GM12878 (cell line): Measurements from ENCODE around the gene CXCL14. TPM values are rescaled to one million over a fixed set of nuclear protein-coding genes. Genes with fewer than 3 reads are reported as not detected.

Experiments
- ATAC-seq: fragments of 200-7000 bp; cut with Tn5 transposase; 3 replicates; pipeline ENCODE4 v1.9.1; 2020; ENCODE audit warnings: mild to moderate bottlenecking, moderate library complexity
- BruUV-seq: library from RNA; stranded (reverse); fragments of 400-500 nt; replicated peaks from 2 replicates; lab custom pipeline; 2021; lab: Mats Ljungman, UMichigan
- CTCF ChIA-PET: fragments of 300-600 bp; sonication (Branson Sonifier 250); formaldehyde crosslinking; extraction: SDS; loops from one replicate; lab custom pipeline; 2021; ENCODE audit warnings: inconsistent platforms; lab: Yijun Ruan, JAX
- POLR2A ChIA-PET: fragments of 350-600 bp; formaldehyde crosslinking; extraction: SDS; loops from one replicate; lab custom pipeline; 2021; ENCODE audit warnings: inconsistent platforms; lab: Charles Lee
- RAD21 ChIA-PET: fragments of 300-600 bp; sonication (Branson Sonifier 250); formaldehyde crosslinking; loops from one replicate; lab custom pipeline; 2023; ENCODE audit warnings: antibody characterized with exemption; ENCODE audit not compliant: unreplicated experiment; lab: Charles Lee
- SMC1A ChIA-PET: fragments of 300-600 bp; sonication (Branson Sonifier 250); formaldehyde crosslinking; loops from one replicate; lab custom pipeline; 2023; ENCODE audit not compliant: unreplicated experiment, uncharacterized antibody; lab: Charles Lee
- DNase-seq: peaks from one replicate; pipeline ENCODE4 v3.0.0-alpha.2; 2011; ENCODE audit warnings: low read depth, low spot score
- FAIRE-seq: peaks from 3 replicates; lab custom pipeline; 2011; peaks lifted over from hg19 to GRCh38; lab: Jason Lieb, UNC
- H2AFZ ChIP-seq: 2 replicates; pipeline ENCODE4 v1.6.0; 2011; ENCODE audit warnings: low read depth, low read length, control low read depth; ENCODE audit not compliant: control insufficient read depth
- H3K27ac ChIP-seq: 2 replicates; pipeline ENCODE4 v1.5.1; 2011; ENCODE audit warnings: control low read depth; ENCODE audit not compliant: control insufficient read depth, insufficient read depth
- H3K27me3 ChIP-seq, 2 experiments: replicated peaks in 1 of 2; 2 replicates each; pipeline versions ENCODE4 v1.6.0 to v1.6.1; 2011; ENCODE audit warnings: low read length in 1 of 2; ENCODE audit not compliant: control insufficient read depth in 2 of 2, insufficient read depth in 2 of 2
- H3K36me3 ChIP-seq, 2 experiments: 2 replicates each; pipeline ENCODE4 v1.5.1; 2011; ENCODE audit warnings: low read length in 1 of 2; ENCODE audit not compliant: control insufficient read depth in 2 of 2, insufficient read depth in 2 of 2
- H3K4me1 ChIP-seq: 2 replicates; pipeline ENCODE4 v1.6.1; 2011; ENCODE audit warnings: mild to moderate bottlenecking, low read length, moderate library complexity, mixed read lengths; ENCODE audit not compliant: control insufficient read depth, insufficient read depth
- H3K4me2 ChIP-seq: 2 replicates; pipeline ENCODE4 v1.6.0; 2011; ENCODE audit warnings: control low read depth; ENCODE audit not compliant: control insufficient read depth, insufficient read depth
- H3K4me3 ChIP-seq: fragments of 200-600 bp; sonication (generic); 2 replicates; pipeline ENCODE4 v1.5.1; 2016
- H3K79me2 ChIP-seq: 2 replicates; pipeline ENCODE4 v1.6.0; 2011; ENCODE audit warnings: low read length; ENCODE audit not compliant: control insufficient read depth, insufficient read depth
- H3K9ac ChIP-seq: 2 replicates; pipeline ENCODE4 v1.8.0; 2011; ENCODE audit warnings: low read length, control low read depth, mixed read lengths; ENCODE audit not compliant: control insufficient read depth, insufficient read depth
- H3K9me3 ChIP-seq: replicated peaks from 3 replicates; pipeline ENCODE4 v1.5.1; 2011; ENCODE audit warnings: mild to moderate bottlenecking, low read length; ENCODE audit not compliant: control insufficient read depth, insufficient read depth
- H4K20me1 ChIP-seq: 2 replicates; pipeline ENCODE4 v1.6.0; 2011; ENCODE audit not compliant: control insufficient read depth, insufficient read depth
- BCL3 ChIP-seq: IDR thresholded peaks from 2 replicates; pipeline ENCODE4 v1.6.1; 2011; ENCODE audit warnings: borderline replicate concordance, low read depth, mild to moderate bottlenecking, moderate library complexity, low read length; ENCODE audit not compliant: insufficient read depth, poor library complexity, severe bottlenecking
- ETV6 ChIP-seq, 2 experiments: fragments of 450-650 bp in 1 of 2; IDR thresholded peaks in 1 of 2; conservative IDR thresholded peaks in 1 of 2; 2 replicates each; pipeline ENCODE4 v1.6.1; 2014; ENCODE audit warnings: antibody characterized with exemption in 1 of 2, borderline replicate concordance in 1 of 2, low read depth in 1 of 2, mild to moderate bottlenecking in 1 of 2, moderate library complexity in 1 of 2
- IKZF2 ChIP-seq, 2 experiments: fragments of 450-650 bp; IDR thresholded peaks; 2 replicates each; pipeline ENCODE4 v1.6.1; 2017; ENCODE audit warnings: mild to moderate bottlenecking in 2 of 2, moderate library complexity in 2 of 2
- NFIC ChIP-seq: IDR thresholded peaks from 2 replicates; pipeline ENCODE4 v1.6.1; 2012; ENCODE audit warnings: low read depth, mild to moderate bottlenecking, inconsistent platforms, low read length, moderate library complexity
- POLR2A ChIP-seq: IDR thresholded peaks from 2 replicates; pipeline ENCODE4 v1.6.1; 2011; ENCODE audit warnings: low read depth, mild to moderate bottlenecking, low read length
- SUPT20H ChIP-seq: IDR thresholded peaks from 2 replicates; pipeline ENCODE4 v1.6.1; 2011; ENCODE audit warnings: low read depth, mild to moderate bottlenecking, low read length, moderate library complexity, borderline replicate concordance; ENCODE audit not compliant: control insufficient read depth
- ZBTB40 ChIP-seq: fragments of 450-650 bp; IDR thresholded peaks from 2 replicates; pipeline ENCODE4 v1.6.1; 2016; ENCODE audit warnings: mild to moderate bottlenecking, moderate library complexity, borderline replicate concordance
- ZNF217 ChIP-seq: fragments of 450-650 bp; IDR thresholded peaks from 2 replicates; pipeline ENCODE4 v1.6.1; 2017; ENCODE audit warnings: antibody characterized with exemption, mild to moderate bottlenecking
- WGBS: methylation state at CpG from one replicate; pipeline ENCODE4 v1.1.6; 2016; ENCODE audit warnings: low lambda C conversion rate; ENCODE audit not compliant: insufficient replicate concordance, insufficient coverage; ENCODE audit errors: missing lambda C conversion rate; 5-methylcytosine and 5-hydroxymethylcytosine counted together
- in situ Hi-C: fragments of 300-500 bp; cut with MboI; formaldehyde crosslinking; loops from 9 replicates; pipeline ENCODE4 v1.14.3; 2018; ENCODE audit warnings: mixed read lengths
- intact Hi-C: fragments of 100-400 bp; cut with micrococcal nuclease; formaldehyde crosslinking; loops from one replicate; pipeline ENCODE4 v1.14.2; 2022; ENCODE audit not compliant: unreplicated experiment
- polyA plus RNA-seq, 11 experiments: library from polyadenylated mRNA; depleted of rRNA in 4 of 11; unstranded in 6 of 11; stranded (reverse) in 5 of 11; fragments of >200 nt; fragmentation: Nextera tagmentation in 4 of 11; fragmentation: Illumina TruSeq in 1 of 11; extraction: Ambion mirVana in 4 of 11; extraction: Trizol in 1 of 11; gene quantifications; 1 replicate in 1 of 11; 2 replicates in 10 of 11; pipeline versions ENCODE4 v1.2.1 to v1.2.3, GENCODE V29; 2011 to 2016; ENCODE audit warnings: inconsistent platforms in 2 of 11, missing spikeins in 2 of 11, low read depth in 1 of 11
- total RNA-seq, 4 experiments: library from RNA; depleted of rRNA in 3 of 4; stranded (reverse); fragments of >200 nt in 3 of 4; fragmentation: Illumina TruSeq in 1 of 4; extraction: Trizol in 1 of 4; gene quantifications; 2 replicates each; pipeline versions ENCODE4 v1.2.1 to v1.2.3, GENCODE V29; 2013 to 2021

The CXCL14 gene
- total and polyA plus RNA-seq, 10 of the 15 experiments (the other 5 are each of a cell fraction or from before 2014, with no cell fraction given) = 0.05 TPM; not detected in 9

- ATAC-seq = no peak
Observed at GRCh38 chr5:135568923-135569360, 9.8 kb downstream of the CXCL14 start.

More at GRCh38 chr5:135568923-135569360, 9.8 kb downstream of the CXCL14 start:
- H3K9me3 ChIP-seq = no peaks in the 10 kb centered on the region
- peaks cover 0 to 3% of the 10 kb centered on the region in 2 experiments; a peak in 2 of 4 replicates for H3K27me3 ChIP-seq
- WGBS = 35% methylated on average over 5 of the region's 5 CpGs
- H3K36me3 ChIP-seq = no peaks in the 10 kb centered on the region
- H3K27ac ChIP-seq = no peak overlapping the region
- ChIA-PET POLR2A (no interaction called here), CTCF (interaction anchor here (1.0 to 6.6 kb wide), 4 partner anchors 8 to 112 kb away, joined by 3 to 68 read pairs (median 12); no protein-coding TSS in a partner anchor), RAD21 (no interaction called here), SMC1A (no interaction called here)
- FAIRE-seq (no peak), DNase-seq (no peak)
- H3K79me2 ChIP-seq = no peaks in the 10 kb centered on the region
- in situ Hi-C loops (no loop called here), intact Hi-C loops (no loop called here)
- H3K4me2 ChIP-seq = no peak overlapping the region
- no TSS peak for BruUV-seq
- TF ChIP-seq ZNF217 (no peak), ZBTB40 (no peak), SUPT20H (no peak), IKZF2 (IDR thresholded peaks at IDR 0.05) (no peak), BCL3 (no peak), POLR2A (no peak), ETV6 (conservative IDR thresholded peaks at IDR 0.05 in 1 of 2, IDR thresholded peaks at IDR 0.05 in 1 of 2; ENCODE audit: borderline replicate concordance in 1 of 2, low read depth in 1 of 2) (no peak), NFIC (no peak)
- no peak overlapping the region for H3K4me3 ChIP-seq
- no peaks in the 10 kb centered on the region for H4K20me1 ChIP-seq
- H2AFZ ChIP-seq = no peak overlapping the region
- H3K4me1 ChIP-seq = no peaks in the 10 kb centered on the region; the same call in 1 of the 2 replicates
- H3K9ac ChIP-seq = no peak overlapping the region
